Islet of Langerhans (tissue), 1 donor: ENCODE measurements around the gene CCZ1B.
"Not testable (repeated sequence)": the region's sequence is repeated elsewhere in the genome, so short reads cannot be mapped to it uniquely, and the experiment has no call there.

Source experiments
- FAIRE-seq: peaks from one replicate; lab custom pipeline; 2011; peaks lifted over from hg19 to GRCh38; lab: Jason Lieb, UNC

CCZ1B gene

GRCh38 chr7:6826151-6826550, at the start of gene CCZ1B:
CCZ1B (minus strand) TSS chr7:6826275; CDS start chr7:6826197, 78 bp downstream.
- not testable (repeated sequence) for FAIRE-seq

- FAIRE-seq = not testable (repeated sequence)
Measured at GRCh38 chr7:6875022-6875421, 48.9 kb upstream of the CCZ1B start.

- not testable (repeated sequence) for FAIRE-seq
Measured at GRCh38 chr7:6872246-6872945, 46.3 kb upstream of the CCZ1B start.

- FAIRE-seq = not testable (repeated sequence)
Measured at GRCh38 chr7:6871421-6872144, 45.5 kb upstream of the CCZ1B start.

- not testable (repeated sequence) for FAIRE-seq
Measured at GRCh38 chr7:6864751-6865150, 38.7 kb upstream of the CCZ1B start.

- FAIRE-seq = not testable (repeated sequence)
Measured at GRCh38 chr7:6864188-6864587, 38.1 kb upstream of the CCZ1B start.

- FAIRE-seq = not testable (repeated sequence)
Measured at GRCh38 chr7:6862876-6863275, 36.8 kb upstream of the CCZ1B start.

GRCh38 chr7:6857721-6858314, 31.7 kb upstream of the CCZ1B start:
- FAIRE-seq = not testable (repeated sequence)

GRCh38 chr7:6855563-6856131, 29.6 kb upstream of the CCZ1B start:
- not testable (repeated sequence) for FAIRE-seq

- not testable (repeated sequence) for FAIRE-seq
Measured at GRCh38 chr7:6854747-6855562, 28.9 kb upstream of the CCZ1B start.

GRCh38 chr7:6853681-6854080, 27.6 kb upstream of the CCZ1B start:
- FAIRE-seq = not testable (repeated sequence)

GRCh38 chr7:6849127-6849526, 23.1 kb upstream of the CCZ1B start:
- FAIRE-seq = not testable (repeated sequence)

- FAIRE-seq = not testable (repeated sequence)
Measured at GRCh38 chr7:6847751-6848150, 21.7 kb upstream of the CCZ1B start.

GRCh38 chr7:6845971-6846449, 19.9 kb upstream of the CCZ1B start:
- FAIRE-seq = not testable (repeated sequence)

GRCh38 chr7:6843654-6844053, 17.6 kb upstream of the CCZ1B start:
- FAIRE-seq = not testable (repeated sequence)

GRCh38 chr7:6843092-6843491, 17.0 kb upstream of the CCZ1B start:
- FAIRE-seq = not testable (repeated sequence)

GRCh38 chr7:6842278-6842921, 16.3 kb upstream of the CCZ1B start:
- not testable (repeated sequence) for FAIRE-seq

GRCh38 chr7:6837081-6837480, 11.0 kb upstream of the CCZ1B start:
- not testable (repeated sequence) for FAIRE-seq

GRCh38 chr7:6835521-6835920, 9.4 kb upstream of the CCZ1B start:
- not testable (repeated sequence) for FAIRE-seq

- FAIRE-seq = no peak
Measured at GRCh38 chr7:6833636-6834035, 7.6 kb upstream of the CCZ1B start.
